ENCODE data around the gene CENPN. TPM values are rescaled to one million over a fixed set of nuclear protein-coding genes. Genes with fewer than 3 reads are reported as not detected.

CENPN gene
- total RNA-seq, 6 experiments from 2014 or later = 32.3 to 52.3 (median 50.8) TPM

GRCh38 chr16:80968386-80969113 is 38.5 kb upstream of the CENPN start:
- H3K9me3 Mint-ChIP-seq = no peaks in the 10 kb centered on the region
- TF ChIP-seq CTCF (IDR thresholded peaks at IDR 0.05) = peak; percentile 35
- H3K27ac Mint-ChIP-seq = peak overlapping the region; percentile 60
- peaks cover 8% of the 10 kb centered on the region for H3K36me3 Mint-ChIP-seq (ENCODE audit: low read depth)
- DNase-seq = peak; percentile 53
- peaks cover 29% of the 10 kb centered on the region for H3K4me1 Mint-ChIP-seq (ENCODE audit: low read depth)
- no peak overlapping the region for H3K4me3 Mint-ChIP-seq
- H3K27me3 Mint-ChIP-seq (ENCODE audit: insufficient read depth) = no peaks in the 10 kb centered on the region; the same call in 1 of the 2 replicates

GRCh38 chr16:80969114-80969484 is 37.9 kb upstream of the CENPN start:
- peak overlapping the region; percentile 60 for H3K27ac Mint-ChIP-seq
- TF ChIP-seq CTCF (IDR thresholded peaks at IDR 0.05) = no peak
- H3K4me3 Mint-ChIP-seq = no peak overlapping the region
- no peaks in the 10 kb centered on the region; the same call in 1 of the 2 replicates for H3K27me3 Mint-ChIP-seq (ENCODE audit: insufficient read depth)
- peaks cover 8% of the 10 kb centered on the region for H3K36me3 Mint-ChIP-seq (ENCODE audit: low read depth)
- peaks cover 33% of the 10 kb centered on the region for H3K4me1 Mint-ChIP-seq (ENCODE audit: low read depth)
- DNase-seq = no peak
- no peaks in the 10 kb centered on the region for H3K9me3 Mint-ChIP-seq

DNA sequence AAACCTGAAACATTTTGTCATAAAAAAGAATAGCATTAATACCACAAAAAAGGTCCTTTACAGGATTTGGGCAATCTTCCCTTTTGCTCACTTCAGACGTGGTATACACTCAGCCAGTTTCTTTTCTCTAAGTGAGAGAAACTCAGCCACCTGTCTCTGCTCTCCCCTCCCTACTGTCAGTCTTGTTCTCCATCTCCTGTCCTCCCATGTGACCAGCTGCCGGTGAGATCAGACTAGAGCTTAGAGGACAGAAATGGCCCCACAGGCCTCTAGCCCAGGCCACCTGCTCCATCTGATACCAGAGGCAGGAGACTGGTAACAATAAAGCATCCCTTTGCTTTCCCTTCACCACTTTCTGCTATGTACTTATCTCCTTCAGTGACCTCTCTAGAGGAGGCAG is 35.2 kb upstream of the CENPN start:
- Mint-ChIP-seq H3K27me3 (ENCODE audit: insufficient read depth) (no peaks in the 10 kb centered on the region; the same call in 1 of the 2 replicates), H3K27ac (no peak overlapping the region), H3K4me1 (ENCODE audit: low read depth) (peaks cover 35% of the 10 kb centered on the region), H3K9me3 (no peaks in the 10 kb centered on the region), H3K36me3 (ENCODE audit: low read depth) (peaks cover 13% of the 10 kb centered on the region), H3K4me3 (no peak overlapping the region)
- TF ChIP-seq CTCF (IDR thresholded peaks at IDR 0.05) = no peak
- DNase-seq = no peak

DNA sequence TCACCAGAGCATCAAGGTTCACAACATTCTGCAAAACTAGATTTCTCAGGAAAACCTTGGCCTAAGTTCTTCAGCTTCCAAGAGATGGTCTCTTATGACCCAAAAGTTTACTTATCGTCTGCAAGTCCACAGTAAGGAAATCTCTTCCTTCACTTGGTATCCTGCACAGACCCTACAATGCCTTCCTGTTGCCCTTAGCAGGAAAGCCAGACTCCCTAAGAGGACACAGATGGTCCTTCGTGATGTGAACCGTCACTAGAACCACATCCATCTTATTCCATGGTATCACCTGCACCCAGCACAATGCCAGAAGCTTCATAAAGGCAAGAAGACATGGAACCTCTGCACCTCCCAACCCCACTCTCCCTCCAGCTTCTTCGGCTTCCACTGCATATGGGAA is 34.4 kb upstream of the CENPN start:
- Mint-ChIP-seq H3K4me3 (no peak overlapping the region), H3K27ac (no peak overlapping the region), H3K36me3 (ENCODE audit: low read depth) (peaks cover 21% of the 10 kb centered on the region), H3K27me3 (ENCODE audit: insufficient read depth) (no peaks in the 10 kb centered on the region; the same call in 1 of the 2 replicates), H3K4me1 (ENCODE audit: low read depth) (peaks cover 43% of the 10 kb centered on the region), H3K9me3 (no peaks in the 10 kb centered on the region)
- TF ChIP-seq CTCF (IDR thresholded peaks at IDR 0.05) = no peak
- no peak for DNase-seq

GRCh38 chr16:80973991-80974390 is 33.0 kb upstream of the CENPN start:
- Mint-ChIP-seq H3K27ac (no peak overlapping the region), H3K4me3 (no peak overlapping the region), H3K9me3 (no peaks in the 10 kb centered on the region), H3K36me3 (ENCODE audit: low read depth) (peaks cover 26% of the 10 kb centered on the region), H3K4me1 (ENCODE audit: low read depth) (peaks cover 40% of the 10 kb centered on the region), H3K27me3 (ENCODE audit: insufficient read depth) (no peaks in the 10 kb centered on the region; the same call in 1 of the 2 replicates)
- no peak for DNase-seq
- TF ChIP-seq CTCF (IDR thresholded peaks at IDR 0.05) = no peak

All from HFFc6 (cell line).